HepG2 (cell line): ENCODE measurements around the gene SPA17.

Experiments used
- BRCA1 ChIP-seq: sonication (generic); formaldehyde crosslinking; IDR thresholded peaks from 2 replicates; pipeline ENCODE4 v1.4.0; 2020; ENCODE audit warnings: missing genetic modification reagents
- CEBPB ChIP-seq: IDR thresholded peaks from 2 replicates; pipeline ENCODE4 v1.6.1; 2011; ENCODE audit warnings: low read depth, low read length, improper control_type of control experiment, borderline replicate concordance
- EZH2 ChIP-seq: conservative IDR thresholded peaks from 2 replicates; pipeline ENCODE4 v1.6.1; 2012; ENCODE audit warnings: mild to moderate bottlenecking, low read depth, low read length, moderate library complexity
- POLR2A ChIP-seq, 2 experiments: IDR thresholded peaks; 2 replicates each; pipeline ENCODE4 v1.6.1; 2011; ENCODE audit warnings: low read depth in 2 of 2, low read length in 2 of 2, mild to moderate bottlenecking in 1 of 2, moderate library complexity in 1 of 2; ENCODE audit not compliant: insufficient read depth in 1 of 2
- RAD21 ChIP-seq: fragments of 450-650 bp; formaldehyde crosslinking; IDR thresholded peaks from 2 replicates; pipeline ENCODE4 v1.5.0; 2020; ENCODE audit warnings: mild to moderate bottlenecking
- YY1 ChIP-seq: IDR thresholded peaks from 2 replicates; pipeline ENCODE4 v1.6.1; 2011; ENCODE audit warnings: low read length, low read depth, moderate library complexity, mild to moderate bottlenecking; ENCODE audit not compliant: insufficient read depth, insufficient replicate concordance

DNA sequence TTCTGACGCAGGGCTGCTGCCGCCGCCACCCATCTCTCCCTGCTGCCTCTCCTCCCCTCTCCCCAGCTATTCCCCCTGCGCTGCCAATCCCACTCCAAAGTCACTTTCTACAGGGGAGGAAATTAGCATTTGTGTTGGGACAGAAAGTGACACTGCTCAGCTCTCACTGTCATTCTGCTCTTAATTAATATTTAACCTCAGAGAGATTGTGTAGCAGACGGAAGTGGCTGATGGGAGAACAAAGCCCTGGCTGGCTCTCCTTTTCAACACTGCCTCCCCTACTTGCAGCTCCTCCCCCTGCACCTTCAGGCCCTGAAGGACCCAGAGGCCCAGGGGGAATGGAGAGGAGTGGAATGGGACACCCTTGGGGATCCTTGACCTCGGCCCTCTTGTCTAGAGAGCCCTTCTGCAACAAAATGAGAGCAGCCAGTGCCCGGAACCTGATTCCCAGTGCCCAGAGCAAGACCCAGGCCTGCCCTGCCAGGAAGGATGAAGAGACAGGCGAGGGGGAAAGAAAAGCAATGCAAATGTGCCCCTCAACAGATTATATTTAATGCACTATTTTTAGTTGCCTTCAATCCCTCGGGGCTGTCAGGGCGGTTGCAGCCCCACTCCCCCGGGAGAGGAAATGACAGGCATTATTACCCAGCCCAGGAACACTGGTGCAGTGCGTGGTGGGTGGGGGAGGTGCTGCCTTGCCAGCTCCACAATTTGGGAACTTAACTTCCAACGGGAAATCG, 51.4 kb downstream of the SPA17 start:
- TF ChIP-seq POLR2A (IDR thresholded peaks at IDR 0.05; ENCODE audit: insufficient read depth in 1 of 2, low read depth in 2 of 2, low read length in 2 of 2) (no peak), YY1 (no peak), CEBPB (no peak), RAD21 (CRISPR knock-in tag) (no peak), EZH2 (no peak), BRCA1 (CRISPR knock-in tag) (no peak)
